H1 (cell line): ENCODE measurements around the gene OSCP1. TPM values are rescaled to one million over a fixed set of nuclear protein-coding genes. Genes with fewer than 3 reads are reported as not detected.
A peak's percentile ranks its signal among the peaks of the same experiment; 100 is the strongest.

Source experiments
- CBX5 ChIP-seq: fragments of 300-800, 300-1000 bp; sonication (generic); IDR thresholded peaks from 2 replicates; pipeline ENCODE4 v1.7.1; 2016; ENCODE audit warnings: antibody characterized with exemption, low read length, low read depth
- FOSL1 ChIP-seq: IDR thresholded peaks from 2 replicates; pipeline ENCODE4 v1.6.1; 2011; ENCODE audit warnings: mild to moderate bottlenecking, low read depth, low read length, moderate library complexity; ENCODE audit not compliant: insufficient read depth
- PHF8 ChIP-seq: fragments of 200-600 bp; sonication (generic); conservative IDR thresholded peaks from 2 replicates; pipeline ENCODE4 v1.7.1; 2012; ENCODE audit warnings: low read depth, mild to moderate bottlenecking, inconsistent platforms, low read length, moderate library complexity
- RFX5 ChIP-seq: IDR thresholded peaks from 2 replicates; pipeline ENCODE4 v1.6.1; 2011; ENCODE audit warnings: low read depth, low read length, improper control_type of control experiment, borderline replicate concordance
- SP1 ChIP-seq: IDR thresholded peaks from 2 replicates; pipeline ENCODE4 v1.6.1; 2011; ENCODE audit warnings: low read depth, low read length
- SP2 ChIP-seq: IDR thresholded peaks from 2 replicates; pipeline ENCODE4 v1.6.1; 2012; ENCODE audit warnings: mild to moderate bottlenecking, low read length, inconsistent platforms
- SP4 ChIP-seq: IDR thresholded peaks from 2 replicates; pipeline ENCODE4 v1.6.1; 2012; ENCODE audit warnings: low read length, inconsistent platforms
- SRF ChIP-seq: IDR thresholded peaks from 2 replicates; pipeline ENCODE4 v1.6.1; 2011; ENCODE audit warnings: mild to moderate bottlenecking, low read depth, low read length, moderate library complexity
- polyA plus RNA-seq, 7 experiments: library from polyadenylated mRNA; depleted of rRNA in 3 of 7; stranded (reverse) in 5 of 7; unstranded in 2 of 7; fragments of >200 nt in 5 of 7; fragments of 200-250 nt in 2 of 7; gene quantifications; 1 replicate in 5 of 7; 2 replicates in 1 of 7; 4 replicates in 1 of 7; pipeline versions ENCODE4 v1.2.1 to v1.2.3, GENCODE V29; 2011 to 2013; ENCODE audit warnings: missing spikeins in 2 of 7, mixed read lengths in 2 of 7
- total RNA-seq: library from RNA; stranded (reverse); fragmentation: NEBNext Ultra II Directional; extraction: Animal tissue kit (Norgen Biotek cat#: 25700); gene quantifications from 2 replicates; pipeline ENCODE4 v1.2.1, GENCODE V29; 2021

OSCP1 gene
- total and polyA plus RNA-seq, 2 of the 8 experiments (the other 6 are each of a cell fraction or from before 2014, with no cell fraction given): 1.8 to 3.3 TPM

- TF ChIP-seq SP2 (peak; percentile 79), SRF (no peak), SP1 (peak; percentile 99), SP4 (peak; percentile 47; the same call in 1 of the 2 replicates), RFX5 (no peak), FOSL1 (no peak), CBX5 (no peak), PHF8 (peak; percentile 75)
Observed at GRCh38 chr1:36385410-36386264, 64.6 kb downstream of the OSCP1 start, which contains the start of gene STK40 (continued).
